Renal pelvis (tissue), 4 donors: Measurements from ENCODE around the gene SLC45A1. TPM values are rescaled to one million over a fixed set of nuclear protein-coding genes. Genes with fewer than 3 reads are reported as not detected.

Source experiments
- DNase-seq: peaks from one replicate; pipeline ENCODE4 v3.0.0-alpha.2; 2013
- polyA plus RNA-seq, 3 donors: library from polyadenylated mRNA; unstranded; fragments of 120-200 nt; gene quantifications; one replicate each; pipeline ENCODE4 v1.2.1, GENCODE V29; 2013; ENCODE audit not compliant: insufficient read length in 3 of 3

SLC45A1 gene
- polyA plus RNA-seq, 3 donors: 4.0 to 4.3 (median 4.0) TPM

DNA sequence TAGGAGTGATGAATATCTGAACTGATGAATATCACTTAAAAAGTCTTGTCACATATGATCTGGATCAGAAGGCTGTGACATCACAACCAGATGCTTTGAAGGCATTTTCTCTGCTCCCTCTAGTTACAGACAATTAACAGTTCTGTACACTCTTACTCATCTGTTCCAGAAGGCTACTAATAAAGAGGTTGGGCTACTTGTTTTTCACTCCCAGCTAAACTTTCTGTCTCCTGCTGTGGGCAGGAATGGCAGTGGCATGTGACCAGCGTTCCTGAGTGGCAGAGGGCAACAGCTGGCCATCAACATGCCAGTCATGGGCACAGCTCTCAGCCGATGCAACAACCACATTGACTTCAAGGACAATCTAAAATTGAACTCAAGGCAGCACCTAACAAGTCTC, 66.7 kb downstream of the SLC45A1 start:
- DNase-seq: no peak

DNA sequence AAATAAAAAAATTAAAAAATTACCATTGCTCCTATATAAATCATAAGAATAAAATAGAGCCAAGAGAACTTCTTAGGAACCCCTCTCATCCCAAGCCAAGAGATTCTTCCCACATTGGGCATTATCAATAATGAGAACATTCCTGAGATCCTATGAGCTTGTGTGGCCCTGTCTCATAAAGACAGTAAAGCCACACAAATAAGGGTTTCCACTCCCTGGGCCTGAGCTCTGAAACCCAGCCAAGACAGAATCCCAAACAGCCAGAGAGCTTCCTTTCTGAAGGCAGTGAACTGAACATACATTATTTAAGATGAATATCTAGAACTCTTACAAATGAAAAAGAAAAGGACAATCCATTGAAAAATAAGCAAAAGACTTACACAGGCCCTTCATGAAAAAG, 68.3 kb downstream of the SLC45A1 start:
- no peak for DNase-seq

DNA sequence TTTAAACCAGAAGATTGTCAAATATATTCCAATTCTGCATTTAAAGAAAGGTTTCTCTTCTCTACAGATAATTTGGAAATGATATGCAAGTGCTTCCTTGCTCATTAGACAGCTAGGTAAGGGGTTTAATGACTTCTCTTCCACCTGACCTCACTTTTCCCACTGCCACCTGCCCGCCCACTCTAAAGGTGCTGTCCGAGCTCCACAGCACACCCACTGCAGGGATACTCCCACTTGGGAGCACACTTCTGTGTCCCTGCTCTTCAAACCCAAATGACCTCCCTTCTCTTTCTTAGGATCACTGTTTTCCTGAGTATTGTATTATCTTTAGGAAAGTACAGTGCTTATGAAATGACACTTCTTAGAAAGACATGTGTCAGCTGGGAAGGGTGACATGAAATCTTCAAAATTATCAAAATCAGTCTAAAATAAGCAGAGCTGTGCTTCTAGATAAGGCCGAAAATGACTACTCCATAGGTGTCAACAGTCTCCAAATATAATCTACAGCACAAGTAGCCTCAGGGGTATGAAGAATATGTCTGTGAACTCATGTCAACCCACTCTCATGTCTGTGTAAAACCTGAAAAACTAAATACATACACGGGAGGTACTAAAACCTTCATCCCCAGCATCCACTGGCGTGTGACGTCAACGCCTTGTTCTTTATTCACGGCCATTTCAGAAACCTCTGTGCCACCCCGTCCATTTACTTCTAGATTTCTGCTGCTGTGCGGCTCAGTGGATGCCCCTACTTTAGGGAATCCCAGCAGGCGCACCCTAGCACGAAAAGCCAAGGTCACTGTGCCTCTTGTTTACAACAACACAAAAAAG, 71.0 kb downstream of the SLC45A1 start:
- no peak for DNase-seq

DNA sequence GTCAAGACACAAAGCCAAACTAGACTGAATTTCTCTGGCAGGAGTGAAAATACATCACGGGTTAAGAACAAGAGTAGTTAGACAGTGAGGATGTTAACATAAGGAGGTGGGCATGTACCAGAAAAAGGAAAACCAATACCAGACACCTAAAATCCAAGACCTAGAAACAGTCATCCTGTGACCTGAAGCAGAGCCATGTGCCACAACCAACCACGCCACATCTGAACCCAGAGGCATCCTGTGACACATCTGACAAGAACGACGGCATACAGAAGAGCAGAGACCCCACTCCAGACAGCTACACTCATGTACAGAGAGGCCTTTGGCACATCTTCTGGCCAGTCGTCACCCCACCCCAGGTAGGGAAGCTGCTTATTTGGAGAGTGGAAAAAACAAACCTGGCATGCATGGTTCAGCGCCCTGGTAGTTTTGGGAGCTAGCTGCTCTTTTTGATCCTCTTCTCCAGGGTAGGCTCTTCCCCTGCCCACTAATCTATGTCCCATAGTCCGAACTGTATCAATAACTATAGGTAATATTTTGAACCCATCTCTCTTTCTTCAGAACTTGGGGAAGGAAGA, 72.1 kb downstream of the SLC45A1 start:
- no peak for DNase-seq

DNA sequence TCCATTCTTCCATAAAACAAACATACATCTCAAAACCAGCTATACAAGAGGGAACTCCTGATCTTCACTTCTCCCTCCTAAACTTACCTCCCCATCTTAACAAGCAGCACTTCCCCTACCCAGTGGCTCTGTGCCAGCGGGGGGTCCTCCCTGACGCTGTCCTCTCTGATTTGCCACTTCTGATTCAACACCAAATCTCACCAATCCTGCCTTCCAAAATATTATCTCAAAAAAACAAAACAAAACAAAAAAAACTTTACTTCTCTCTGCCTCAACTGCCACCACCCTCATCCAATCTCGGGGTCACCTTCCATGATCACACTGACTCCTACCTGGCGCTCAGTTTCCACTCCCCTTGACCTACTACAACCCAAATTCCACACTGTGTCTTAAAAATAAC, 72.8 kb downstream of the SLC45A1 start:
- DNase-seq: no peak

DNA sequence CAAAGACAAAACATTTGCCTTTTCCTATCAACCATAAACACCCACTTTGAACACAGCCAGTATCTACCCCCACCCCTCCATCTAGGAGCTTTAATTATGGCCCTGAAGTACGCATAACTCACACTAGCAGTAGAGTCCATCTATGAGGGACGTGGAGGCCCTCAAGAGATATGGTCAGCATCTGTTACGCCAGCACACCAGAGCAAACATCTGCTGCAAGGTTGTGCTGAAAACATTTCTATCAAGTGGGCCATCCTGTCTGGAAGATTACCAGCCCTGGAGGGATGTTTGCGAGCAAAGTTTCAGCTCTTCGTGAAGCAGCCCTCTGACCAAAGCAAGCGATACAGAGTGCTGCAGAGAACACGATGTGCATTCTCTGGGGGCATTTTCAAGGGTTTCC, 74.6 kb downstream of the SLC45A1 start:
- no peak for DNase-seq
